Hindlimb muscle (tissue), 1 donor: Measurements from ENCODE around the gene MYO1E. TPM values are rescaled to one million over a fixed set of nuclear protein-coding genes. Genes with fewer than 3 reads are reported as not detected.
"Not testable (repeated sequence)": the region's sequence is repeated elsewhere in the genome, so short reads cannot be mapped to it uniquely, and the experiment has no call there.

Experiments used
- DNase-seq: peaks from one replicate; pipeline ENCODE4 v3.0.0-alpha.2; 2013
- polyA plus RNA-seq: library from polyadenylated mRNA; unstranded; fragments of 120-200 nt; gene quantifications from one replicate; pipeline ENCODE4 v1.2.1, GENCODE V29; 2013; ENCODE audit not compliant: insufficient read length

MYO1E gene
- polyA plus RNA-seq, 1 donor = 48.2 TPM

- not testable (repeated sequence) for DNase-seq
Observed at GRCh38 chr15:59387196-59387878, 14.7 kb upstream of the MYO1E start.

DNA sequence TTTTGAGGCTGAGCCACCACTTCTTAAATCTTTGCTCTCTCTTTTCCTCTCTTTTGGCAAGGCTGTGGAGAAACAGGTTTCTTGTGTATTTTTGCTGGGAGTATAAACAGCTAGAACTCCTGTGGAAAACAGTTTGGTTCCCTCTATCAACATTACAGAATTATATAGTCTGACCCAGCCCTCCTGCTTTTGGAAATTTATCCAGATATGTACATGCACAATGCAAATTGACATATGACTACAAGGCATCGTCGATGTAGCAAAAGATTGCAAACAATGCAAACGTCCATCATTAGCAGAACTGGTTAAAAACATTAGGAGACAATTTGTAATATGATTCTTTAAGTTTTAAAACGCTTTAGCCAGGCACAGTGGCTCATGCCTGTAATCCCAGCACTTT is 12.5 kb upstream of the MYO1E start:
- DNase-seq = no peak

DNA sequence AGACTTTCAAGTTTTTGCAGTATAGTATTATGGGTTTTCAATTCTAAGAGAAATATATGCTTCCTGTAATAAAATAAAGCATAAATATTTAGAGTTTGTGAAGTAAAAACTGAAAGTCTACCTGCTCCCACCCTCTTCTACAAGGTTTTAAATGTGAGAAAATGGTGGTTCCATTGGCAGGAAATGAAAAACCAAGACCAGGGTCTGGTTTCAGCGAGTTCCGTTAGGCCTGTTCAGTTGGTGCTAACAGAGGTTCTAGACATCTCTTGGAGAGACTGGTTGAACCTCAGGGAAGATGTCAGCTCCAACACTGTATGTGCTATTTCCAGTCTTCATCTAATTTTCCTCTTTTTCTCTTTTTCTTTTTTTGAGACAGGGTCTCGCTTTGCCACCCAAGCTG is 11.8 kb upstream of the MYO1E start:
- no peak for DNase-seq

DNA sequence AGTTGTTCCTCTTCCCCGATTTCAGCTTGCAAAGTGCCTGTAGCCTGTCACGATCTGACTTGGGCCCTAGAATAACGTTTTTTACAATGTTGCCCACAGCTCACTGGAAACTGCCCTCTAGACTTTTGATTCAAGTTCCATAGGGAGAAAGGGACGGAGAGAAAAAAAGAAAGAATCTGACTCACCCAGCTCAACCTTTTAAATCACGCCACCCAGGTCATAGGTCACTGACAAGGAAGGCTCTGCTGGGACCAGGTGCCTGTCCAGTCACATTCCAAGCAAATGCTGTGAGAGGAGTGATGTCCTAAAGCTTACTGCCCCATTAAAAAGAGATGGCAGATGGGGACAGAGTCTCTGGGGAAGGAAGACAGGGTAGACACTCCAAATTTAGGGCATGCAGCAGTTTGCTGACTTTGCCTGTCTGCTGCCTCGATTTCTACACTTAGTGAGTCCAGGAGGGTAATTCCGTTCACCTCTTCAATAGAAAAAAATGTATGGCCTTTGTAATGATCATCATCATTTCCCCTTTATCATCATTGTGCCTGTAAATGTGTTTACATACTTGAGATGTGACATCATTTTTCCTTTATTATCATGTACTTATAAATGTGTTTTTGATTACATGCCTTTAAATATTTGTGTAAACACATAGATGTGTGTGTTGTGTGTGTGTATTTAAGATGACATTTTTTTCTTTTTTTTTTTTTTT is 8.4 kb upstream of the MYO1E start:
- no peak for DNase-seq

DNA sequence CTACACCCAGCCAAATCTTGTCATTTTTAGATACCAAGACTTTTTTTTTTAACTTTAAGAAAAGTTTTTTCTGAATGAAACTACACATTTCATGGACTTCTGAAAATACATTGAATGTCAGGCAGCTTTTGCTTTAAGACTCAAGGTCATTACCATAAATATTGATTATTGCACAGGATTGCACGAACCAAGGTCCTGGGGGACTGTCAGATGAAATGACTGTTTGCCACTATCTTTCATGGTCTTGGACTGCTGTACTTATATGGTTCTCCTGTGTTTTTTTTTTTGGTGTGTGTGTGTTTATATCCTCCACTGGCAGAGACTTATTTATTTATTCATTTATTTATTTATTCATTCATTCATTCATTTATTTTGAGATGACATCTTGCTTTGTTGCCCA is 6.9 kb upstream of the MYO1E start:
- no peak for DNase-seq

DNA sequence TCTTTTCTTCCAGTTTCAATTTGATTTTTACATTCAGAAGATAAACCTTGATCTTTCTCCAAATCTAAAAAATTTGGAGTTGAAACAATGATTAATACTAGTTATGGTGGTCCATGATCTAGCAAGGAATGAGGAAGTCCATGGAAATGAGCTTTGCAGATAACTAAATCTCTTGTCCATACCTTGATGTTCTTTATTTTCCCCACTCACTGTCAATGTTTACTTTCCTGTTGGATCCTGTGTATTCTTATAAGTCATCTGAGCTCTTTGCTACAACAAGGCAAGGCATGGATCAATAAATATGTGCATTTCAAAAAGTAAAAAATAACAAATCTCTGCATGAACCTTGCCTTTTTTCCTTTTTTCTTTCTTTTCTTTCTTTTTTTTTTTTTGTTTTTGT is 6.2 kb upstream of the MYO1E start:
- no peak for DNase-seq

GRCh38 chr15:59377924-59378323 is 5.3 kb upstream of the MYO1E start:
- no peak for DNase-seq

GRCh38 chr15:59376733-59377132 is 4.1 kb upstream of the MYO1E start:
- DNase-seq = no peak

- no peak for DNase-seq
Observed at GRCh38 chr15:59373215-59373614, 544 bp upstream of the MYO1E start.

DNA sequence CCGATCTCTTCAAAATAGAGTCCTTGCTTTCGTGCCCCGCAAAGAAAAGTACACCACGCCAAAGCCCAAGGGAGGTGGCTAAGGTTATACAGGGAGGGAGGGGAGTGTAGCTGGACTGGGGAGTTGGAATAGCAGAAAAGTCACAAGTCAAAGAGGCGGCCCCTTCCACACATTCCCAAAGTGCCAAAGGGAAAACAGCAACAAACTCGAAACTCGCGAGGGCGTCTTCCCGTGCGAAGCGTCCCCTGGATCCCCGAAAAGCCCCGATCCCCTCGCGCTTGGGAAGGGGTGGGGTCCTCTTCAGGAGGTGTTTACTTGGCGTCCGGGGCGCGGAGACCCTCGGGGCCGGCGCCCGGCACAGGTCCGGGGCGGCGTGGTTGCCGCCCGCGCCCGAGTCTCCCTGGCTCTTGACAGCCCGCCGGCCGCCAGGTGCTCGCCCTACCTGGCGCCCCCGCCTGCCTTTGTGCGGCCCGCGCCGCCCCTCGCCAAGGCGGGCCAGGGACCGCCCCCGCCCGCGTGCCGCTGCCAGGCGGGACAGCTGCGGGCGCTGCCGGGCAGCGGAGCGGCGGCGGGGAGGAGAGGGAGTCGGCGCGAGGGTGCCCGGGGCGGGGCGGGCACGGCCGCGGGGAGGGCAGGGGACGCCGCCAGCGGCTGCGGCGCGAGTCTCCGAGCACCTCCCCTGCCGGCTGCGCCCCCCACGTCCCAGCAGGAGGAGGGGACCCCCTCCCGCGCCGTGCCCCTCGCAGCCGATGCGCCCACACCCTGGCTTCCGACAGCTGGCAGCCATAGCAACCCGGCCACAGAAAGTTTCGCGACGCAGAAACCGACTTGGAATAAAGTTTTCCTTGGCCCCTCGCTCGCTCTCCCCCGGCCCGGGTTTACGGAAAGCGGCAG is 966 bp downstream of the MYO1E start:
- no peak for DNase-seq

DNA sequence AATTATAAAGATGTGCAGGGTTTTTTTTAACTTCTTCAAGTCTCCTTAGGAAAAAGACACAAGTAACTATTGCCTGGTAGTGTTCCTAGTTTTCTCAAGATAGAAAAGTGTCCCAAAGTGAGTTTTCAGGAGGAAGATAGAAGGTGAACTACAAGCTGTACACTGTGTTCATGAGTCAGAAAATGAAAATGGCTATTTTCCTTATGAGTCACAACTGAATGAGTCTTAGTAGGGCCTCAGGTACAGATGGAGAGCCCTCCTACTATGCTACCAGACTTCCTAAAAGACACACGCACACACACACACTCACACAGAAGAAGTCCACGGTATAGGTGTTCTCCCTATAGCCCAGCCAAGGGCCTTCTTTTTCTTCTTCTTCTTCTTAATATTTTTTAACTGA is 3.1 kb downstream of the MYO1E start:
- DNase-seq = no peak

- no peak for DNase-seq
Observed at GRCh38 chr15:59367022-59367451, 5.6 kb downstream of the MYO1E start.

- no peak for DNase-seq
Observed at GRCh38 chr15:59366333-59367021, 6.2 kb downstream of the MYO1E start.

- no peak for DNase-seq
Observed at GRCh38 chr15:59364248-59364647, 8.4 kb downstream of the MYO1E start.

DNA sequence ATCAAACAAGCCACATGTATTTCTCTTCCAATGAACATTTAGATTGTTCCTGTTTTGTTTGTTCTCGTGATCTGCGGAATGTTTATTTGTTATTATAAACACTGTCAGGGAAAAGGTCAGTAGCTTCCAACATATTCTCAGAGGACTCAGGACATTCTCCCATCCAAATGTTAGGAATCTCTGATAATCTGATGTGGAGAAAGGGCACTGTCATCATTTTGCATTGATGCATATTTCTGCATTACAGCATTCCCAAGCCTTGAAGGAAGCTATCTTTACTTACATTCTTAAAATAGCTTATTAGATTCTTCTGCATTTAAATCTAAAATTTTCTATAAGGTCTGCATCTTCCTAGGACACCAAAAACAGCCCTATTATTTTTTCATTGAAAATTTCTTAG is 10.3 kb downstream of the MYO1E start:
- DNase-seq = no peak

DNA sequence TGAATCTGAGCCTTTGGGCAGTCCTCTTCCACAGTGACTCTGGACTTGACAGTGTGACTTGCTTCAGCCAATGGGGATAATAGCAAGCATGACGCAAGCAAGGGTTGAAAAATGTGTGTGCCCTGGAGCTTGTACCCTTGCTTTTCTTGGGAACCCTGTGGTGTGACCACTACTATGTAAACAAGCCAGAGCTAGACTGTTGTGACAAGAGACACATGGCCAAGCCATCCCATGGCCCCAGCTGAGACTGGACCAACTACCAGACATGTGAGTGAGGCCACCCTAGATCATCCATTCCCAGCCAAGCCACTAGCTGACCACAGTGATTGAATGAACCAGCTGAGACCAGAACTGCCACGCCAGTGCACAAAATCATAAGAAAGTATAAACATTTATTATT is 11.8 kb downstream of the MYO1E start:
- DNase-seq = no peak

- no peak for DNase-seq
Observed at GRCh38 chr15:59360305-59360704, 12.4 kb downstream of the MYO1E start.

GRCh38 chr15:59355730-59356129 is 16.9 kb downstream of the MYO1E start:
- DNase-seq = no peak

GRCh38 chr15:59354417-59355031 is 18.1 kb downstream of the MYO1E start:
- no peak for DNase-seq

DNA sequence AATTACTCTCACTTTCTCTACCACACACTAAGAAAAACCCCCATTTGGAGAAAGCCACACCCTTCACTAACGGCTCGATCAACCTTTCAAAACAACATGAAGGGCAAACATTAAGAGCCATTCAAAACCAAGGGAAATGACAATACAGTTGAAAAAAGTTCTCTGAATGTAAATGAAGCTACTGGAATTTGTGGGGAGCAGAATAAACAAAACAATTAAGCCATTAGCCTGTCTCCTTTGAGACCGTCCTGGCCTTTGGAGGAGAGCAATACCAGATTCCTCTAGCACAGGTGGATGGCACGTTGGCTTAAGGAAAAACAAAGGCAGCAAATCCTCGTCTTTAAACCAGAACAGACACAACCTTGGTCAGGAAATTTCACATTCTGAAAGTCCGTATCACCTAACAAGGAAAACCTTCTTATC is 18.7 kb downstream of the MYO1E start:
- no peak for DNase-seq

GRCh38 chr15:59352683-59353082 is 20.0 kb downstream of the MYO1E start:
- no peak for DNase-seq

DNA sequence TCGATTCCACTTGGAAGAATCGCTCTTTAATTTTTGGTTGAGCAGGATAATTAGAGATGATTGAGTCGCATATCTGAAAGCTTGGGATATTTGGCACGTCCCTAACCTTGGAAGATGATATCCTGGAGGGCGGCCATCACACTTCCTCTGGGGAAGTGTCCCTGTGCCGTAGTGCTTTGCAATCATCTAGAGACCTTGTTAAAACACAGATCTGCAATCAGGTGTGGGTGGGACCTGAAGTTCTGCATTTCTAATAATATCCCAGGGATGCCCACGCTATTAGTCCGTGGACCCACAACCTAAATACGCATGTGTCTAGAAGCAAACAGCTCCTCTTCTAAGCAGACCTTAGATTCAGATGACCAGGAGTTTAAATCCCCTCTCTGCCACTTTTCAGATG is 20.5 kb downstream of the MYO1E start:
- no peak for DNase-seq

DNA sequence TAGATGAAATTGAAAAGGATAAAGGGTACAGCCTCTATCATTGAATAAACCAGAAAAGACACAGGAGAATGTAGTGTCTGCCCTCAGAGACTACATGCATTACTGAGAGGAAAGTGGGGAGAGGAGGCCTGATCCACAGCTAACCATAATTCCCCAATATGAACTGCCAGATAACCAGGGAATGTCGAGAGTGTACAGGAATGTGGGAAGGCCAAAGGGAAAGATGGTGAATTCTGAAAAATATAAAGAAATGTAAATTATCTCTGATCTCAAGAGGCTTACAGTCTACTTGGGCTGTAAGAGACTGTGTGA is 22.3 kb downstream of the MYO1E start:
- no peak for DNase-seq
